Stimulated activated CD4-positive, alpha-beta T cell treated with anti-CD3 and anti-CD28 coated beads, TNF-alpha, amount 100 ng/mL, for 24 hours (primary cell): ENCODE data around the gene STX7.
"Not testable (repeated sequence)": the region's sequence is repeated elsewhere in the genome, so short reads cannot be mapped to it uniquely, and the experiment has no call there.

ENCODE experiments used
- DNase-seq, 3 experiments: peaks; one replicate each; pipeline ENCODE4 v3.0.0-alpha.2; 2020; ENCODE audit warnings: low read depth in 3 of 3

STX7 gene

DNA sequence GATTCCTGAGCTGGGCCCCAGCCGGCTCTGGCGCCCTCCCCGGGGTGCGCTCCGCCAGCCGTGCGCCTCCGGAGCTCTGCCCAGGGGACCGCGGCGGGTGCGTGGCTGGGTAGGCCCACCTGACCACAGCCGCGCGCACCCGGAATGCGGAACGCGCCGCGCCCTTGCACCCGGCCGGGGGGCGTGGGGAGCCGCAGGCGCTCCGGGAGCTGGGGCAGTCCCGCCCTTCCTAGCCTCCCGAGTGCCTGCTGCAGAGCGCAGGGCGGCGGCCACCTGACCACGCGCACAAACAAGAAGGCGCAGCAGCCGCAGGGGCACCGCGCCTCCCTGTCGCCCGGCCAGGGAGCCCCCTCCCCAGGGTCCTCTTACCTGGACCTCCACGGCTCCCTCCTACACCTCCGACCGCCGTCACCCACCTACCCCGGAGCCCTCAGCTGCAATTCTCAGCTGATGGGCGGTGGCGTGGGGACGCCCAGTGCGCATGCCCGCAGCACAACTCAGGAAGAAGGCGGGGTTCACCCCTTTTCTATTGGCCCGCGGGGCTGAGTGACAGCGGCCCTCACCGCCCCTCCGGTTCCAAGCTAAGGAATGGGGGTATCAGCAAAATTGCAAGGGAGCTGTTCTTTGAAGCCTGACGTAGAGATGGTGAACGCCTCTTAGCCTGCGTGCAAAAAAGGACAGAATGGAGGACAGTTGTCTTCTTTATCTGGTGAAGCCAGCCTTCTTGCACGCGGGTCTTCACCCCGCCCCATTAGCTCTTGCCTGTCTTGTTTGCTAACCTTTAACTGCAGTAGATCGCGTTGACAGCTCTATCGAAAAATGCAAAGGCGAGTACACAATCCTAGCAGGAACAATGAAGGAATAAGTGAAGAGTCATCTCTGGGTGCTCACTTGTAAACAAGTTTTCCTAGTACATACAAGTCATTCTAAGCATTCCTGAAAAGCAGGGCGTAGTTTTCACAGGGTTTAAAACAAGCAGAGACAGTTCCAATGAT is at the start of gene STX7:
Gene STX7, minus strand, starts transcription at position 479 of the 995 bp plus-strand sequence. CDS start 9,586 bp downstream, outside the sequence.
- DNase-seq: peak; percentile 71 to 85 (median 74)

- DNase-seq: not testable (repeated sequence)
Observed at GRCh38 chr6:132560087-132560486, 47.2 kb upstream of the STX7 start.

GRCh38 chr6:132552372-132552771 is 39.5 kb upstream of the STX7 start, which contains the start of gene TAAR8:
TSS of gene TAAR8 (plus strand) at chr6:132552672. CDS start at chr6:132552693, 21 bp downstream.
- no peak for DNase-seq

- no peak for DNase-seq
Observed at GRCh38 chr6:132551214-132551613, 38.3 kb upstream of the STX7 start.

DNA sequence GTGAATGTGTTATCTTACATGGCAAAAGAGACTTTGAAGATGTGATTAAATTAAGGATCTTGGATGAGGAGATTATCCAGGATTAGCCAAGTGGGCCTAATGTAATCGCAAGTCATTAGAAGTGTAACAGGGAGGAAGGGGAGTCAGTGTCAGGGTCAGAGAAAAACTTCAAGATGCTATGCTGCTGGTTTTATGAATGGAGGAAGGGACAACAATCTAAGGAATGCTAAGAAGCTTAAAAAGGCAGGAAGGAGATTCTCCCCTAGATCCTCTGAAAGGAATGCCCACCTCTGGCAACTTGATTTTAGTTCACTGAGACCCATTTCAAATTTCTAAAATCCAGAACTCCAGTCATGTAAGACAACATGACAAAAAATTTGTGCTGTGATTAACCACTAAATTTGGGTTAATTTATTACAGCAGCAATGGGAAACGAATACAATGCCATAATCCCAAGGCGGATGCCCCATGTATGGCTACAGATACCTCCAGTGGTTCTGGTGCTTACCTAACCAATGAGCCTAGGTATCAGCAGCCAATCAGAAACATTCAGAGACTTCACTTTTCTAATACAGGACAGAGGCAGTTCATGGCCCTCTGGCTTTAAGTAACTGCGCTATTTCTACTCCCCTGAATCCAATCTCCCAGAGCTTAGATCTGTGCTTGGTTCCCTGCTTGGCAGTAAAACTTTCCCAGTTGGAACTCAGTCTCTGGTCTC is 36.0 kb upstream of the STX7 start:
- DNase-seq: no peak

- DNase-seq: no peak
Observed at GRCh38 chr6:132544826-132545225, 31.9 kb upstream of the STX7 start.

DNA sequence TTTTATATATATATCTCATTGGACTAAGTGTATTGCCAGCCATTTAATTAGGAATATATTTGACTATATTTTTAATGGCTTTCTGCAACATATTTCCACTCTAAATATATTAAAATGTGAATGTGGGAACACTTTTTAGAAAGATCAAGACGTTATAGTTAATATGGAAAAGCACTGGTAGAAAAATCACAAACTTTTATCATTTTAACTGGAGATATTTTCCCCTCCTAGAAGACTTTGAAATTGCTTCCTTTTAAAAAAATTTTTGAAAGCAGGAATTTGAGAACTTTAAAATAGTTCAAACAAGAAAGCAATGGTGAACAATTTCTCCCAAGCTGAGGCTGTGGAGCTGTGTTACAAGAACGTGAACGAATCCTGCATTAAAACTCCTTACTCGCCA is 25.1 kb upstream of the STX7 start, which contains the start of gene TAAR9:
Gene TAAR9, plus strand, starts transcription at position 301 of the 400 bp plus-strand sequence. Its CDS starts 13 bp downstream, at position 314.
- DNase-seq: no peak

GRCh38 chr6:132537145-132537544 is 24.2 kb upstream of the STX7 start:
- no peak for DNase-seq

- DNase-seq: not testable (repeated sequence)
Observed at GRCh38 chr6:132534546-132534945, 21.6 kb upstream of the STX7 start.

GRCh38 chr6:132530293-132530974 is 17.5 kb upstream of the STX7 start:
- DNase-seq: peak; percentile 46 to 69 (median 58)

DNA sequence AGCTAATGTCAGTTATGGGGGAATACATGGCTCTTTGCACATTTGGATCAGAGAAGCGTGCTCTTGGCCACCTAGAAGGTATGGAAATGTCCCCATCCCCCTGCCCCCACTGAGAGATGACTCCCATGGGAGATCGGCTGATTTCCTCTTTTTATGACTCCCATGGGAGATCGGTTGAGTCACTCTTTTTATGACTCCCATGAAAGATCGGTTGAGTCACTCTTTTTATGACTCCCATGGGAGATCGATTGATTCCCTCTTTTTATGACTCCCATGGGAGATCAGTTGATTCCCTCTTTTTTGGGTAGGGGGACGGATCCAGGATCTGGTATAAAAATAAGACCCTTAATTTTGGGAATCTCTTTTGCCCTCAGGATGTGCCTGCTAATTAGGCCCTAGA is 14.9 kb upstream of the STX7 start:
- DNase-seq: no peak

DNA sequence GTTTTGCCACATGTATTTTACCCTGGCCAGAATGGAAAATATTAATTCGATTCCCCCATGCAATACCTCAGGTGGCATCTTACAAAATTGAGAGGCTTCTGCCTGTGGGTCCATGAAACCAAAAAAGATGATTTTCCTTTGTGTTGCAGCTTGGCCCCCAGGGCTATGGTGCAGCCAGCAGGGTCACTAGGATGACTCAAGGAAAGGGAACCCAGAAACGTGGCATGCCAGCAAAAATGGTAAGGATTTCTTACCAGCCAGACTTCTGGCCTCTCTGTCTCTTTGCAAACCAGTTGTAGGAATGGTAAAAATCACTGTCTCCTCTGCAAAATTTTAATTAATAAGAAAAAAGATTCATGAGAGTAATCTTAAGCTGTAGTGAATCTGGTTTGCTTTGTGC is 13.5 kb upstream of the STX7 start:
- DNase-seq: no peak

- no peak for DNase-seq
Observed at GRCh38 chr6:132525866-132526265, 12.9 kb upstream of the STX7 start.

DNA sequence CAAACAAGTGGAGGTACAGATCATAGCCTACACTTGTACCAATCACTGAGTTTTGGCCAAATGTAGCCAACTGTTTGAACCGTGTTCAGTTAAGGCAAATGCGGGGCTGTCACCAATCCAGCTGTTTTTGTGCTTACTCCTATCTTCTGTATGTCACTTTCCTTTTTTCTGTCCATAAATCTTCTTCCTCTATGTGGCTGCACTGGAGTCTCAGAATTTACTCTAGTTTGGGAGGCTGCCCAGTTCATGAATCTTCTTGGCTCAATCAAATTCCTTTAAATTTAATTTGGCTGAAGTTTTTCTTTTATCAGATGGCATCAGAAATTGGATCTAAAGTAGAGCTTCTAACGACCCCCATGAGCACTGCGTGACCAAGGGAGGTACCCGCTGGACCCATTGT is 11.7 kb upstream of the STX7 start:
- no peak for DNase-seq

DNA sequence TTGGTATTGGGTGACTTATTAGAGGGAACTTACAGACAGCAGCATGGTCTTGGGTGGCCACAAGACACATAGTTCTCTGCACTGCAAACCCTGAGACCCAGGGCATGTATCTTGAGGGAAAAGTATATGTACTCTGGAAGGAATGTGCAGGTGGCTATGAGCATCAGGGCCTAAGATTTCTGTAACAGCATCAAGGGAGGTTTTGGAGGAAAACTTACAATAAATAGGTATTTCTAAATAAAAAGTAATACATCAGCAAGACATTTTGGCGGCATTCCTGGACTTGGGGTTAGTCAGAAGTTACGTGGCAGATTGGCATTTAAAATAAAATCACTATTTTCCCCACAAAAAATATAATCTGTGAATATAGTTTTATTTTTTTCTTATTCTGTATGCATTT is 8.0 kb upstream of the STX7 start:
- no peak for DNase-seq

GRCh38 chr6:132515386-132515785 is 2.5 kb upstream of the STX7 start:
- DNase-seq: no peak

GRCh38 chr6:132513831-132514545 is 1.1 kb upstream of the STX7 start:
- no peak for DNase-seq

DNA sequence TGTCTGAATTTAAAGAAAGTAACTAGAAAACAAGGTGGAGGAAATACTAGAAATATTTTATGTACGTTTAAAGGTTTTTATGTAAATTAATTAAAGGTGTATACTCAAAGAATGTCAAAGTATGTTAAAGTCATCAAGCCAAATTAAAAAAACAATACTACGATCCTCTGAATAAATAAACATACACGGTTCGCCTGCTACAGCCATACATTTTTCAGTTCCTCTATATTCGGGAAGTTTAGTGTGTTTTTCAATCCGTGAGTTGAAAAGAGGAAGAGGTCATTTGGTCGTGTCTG is 626 bp downstream of the STX7 start:
- no peak for DNase-seq

GRCh38 chr6:132511831-132512220 is 1.1 kb downstream of the STX7 start:
- no peak for DNase-seq

DNA sequence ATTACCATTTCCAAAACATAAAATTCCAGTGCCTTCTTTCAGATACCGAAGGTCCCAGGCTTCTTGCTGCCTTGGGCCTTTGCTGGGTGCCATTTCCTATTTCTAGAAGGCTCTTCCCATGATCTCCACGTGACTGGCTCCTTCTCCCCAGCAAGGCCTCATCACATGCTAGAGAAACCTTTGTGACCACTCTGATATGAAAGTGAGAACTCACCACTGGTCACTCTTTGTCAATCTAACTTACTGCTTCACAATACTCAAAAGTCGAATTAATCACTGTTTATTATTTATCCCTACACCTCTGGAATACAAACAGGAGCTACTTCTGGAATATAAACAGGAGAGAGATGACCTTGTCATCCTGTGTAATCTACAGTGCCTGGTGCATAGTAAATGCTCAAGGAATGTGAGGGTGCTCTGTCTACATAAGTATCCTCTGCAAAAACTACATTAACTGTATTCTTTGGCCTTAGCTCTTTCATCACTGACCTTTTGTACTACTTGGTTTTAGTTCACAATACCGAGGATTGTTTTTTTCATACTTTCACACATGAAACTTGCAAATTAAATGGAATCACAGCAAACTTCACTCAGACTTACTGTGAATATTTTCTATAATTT is 1.6 kb downstream of the STX7 start:
- DNase-seq: no peak
